ENCODE results near the gene SCNN1A. TPM values are rescaled to one million over a fixed set of nuclear protein-coding genes. Genes with fewer than 3 reads are reported as not detected.

The SCNN1A gene
- total RNA-seq, 1 experiment from 2014 or later, result 111 TPM

GRCh38 chr12:6376079-6376869 is 911 bp upstream of the SCNN1A start:
- H3K14ac ChIP-seq (ENCODE audit: insufficient read depth, low read length), result peak overlapping the region; percentile 88
- no peak overlapping the region for H4K5ac ChIP-seq (ENCODE audit: insufficient read length, low read depth, low read length)
- H2BK20ac ChIP-seq (ENCODE audit: low read depth, low read length, poor library complexity, severe bottlenecking), result no peak overlapping the region
- peaks cover 71 to 83% of the 10 kb centered on the region in 2 experiments for H3K4me1 Mint-ChIP-seq
- H3K27ac Mint-ChIP-seq, result peak overlapping the region; percentile 99 to 100 (median 99)
- no peak overlapping the region for H3K56ac ChIP-seq (ENCODE audit: insufficient read length, low read depth, low read length)
- no peak overlapping the region for H3K23ac ChIP-seq (ENCODE audit: insufficient read length, low read depth, low read length)
- H2BK12ac ChIP-seq (ENCODE audit: insufficient read length, low read depth, low read length), result peak overlapping the region; percentile 66
- peak; percentile 58 for TF ChIP-seq CTCF (conservative IDR thresholded peaks at IDR 0.05)
- no peak overlapping the region for H3T11ph ChIP-seq (ENCODE audit: low read length)
- no peaks in the 10 kb centered on the region for H3K9me3 ChIP-seq (ENCODE audit: control insufficient read depth, low read depth, low read length)
- no peak overlapping the region for H3K4ac ChIP-seq (ENCODE audit: low read depth, low read length)
- H3K4me1 ChIP-seq (ENCODE audit: insufficient read depth, low read length), result peaks cover 16% of the 10 kb centered on the region
- H3K27ac ChIP-seq (ENCODE audit: insufficient read length, low read depth, low read length), result peak overlapping the region; percentile 48
- H3K27me3 Mint-ChIP-seq (ENCODE audit: low read depth), result no peaks in the 10 kb centered on the region; the same call in 1 of the 2 replicates
- H3K36me3 Mint-ChIP-seq (ENCODE audit: insufficient read depth in 1 of 3, low read depth in 3 of 3), result peaks cover 0 to 4% (median 3%) of the 10 kb centered on the region in 3 experiments; a peak in 5 of 7 replicates
- peak overlapping the region; percentile 87 for H4K91ac ChIP-seq (ENCODE audit: insufficient read length, low read depth, low read length)
- peak overlapping the region; percentile 79 to 89 for H3K4me3 Mint-ChIP-seq
- H3K79me2 ChIP-seq (ENCODE audit: insufficient read depth, low read length), result peaks cover 13% of the 10 kb centered on the region; the same call in 1 of the 2 replicates
- peak overlapping the region; percentile 63 for H3K18ac ChIP-seq (ENCODE audit: insufficient read length, low read depth, low read length)
- H4K20me1 ChIP-seq (ENCODE audit: control insufficient read depth, insufficient read depth, insufficient read length), result no peaks in the 10 kb centered on the region
- H2BK5ac ChIP-seq (ENCODE audit: insufficient read length, low read length), result no peak overlapping the region
- H3K79me1 ChIP-seq (ENCODE audit: insufficient read depth, low read depth, low read length, poor library complexity, severe bottlenecking), result no peaks in the 10 kb centered on the region
- H2BK15ac ChIP-seq (ENCODE audit: low read depth, low read length), result no peak overlapping the region
- peak overlapping the region; percentile 67 for H3K9ac ChIP-seq (ENCODE audit: extremely low read depth, insufficient read length, low read length)
- H3K23me2 ChIP-seq (ENCODE audit: insufficient read length, low read depth, low read length, poor library complexity, severe bottlenecking), result peaks cover 43% of the 10 kb centered on the region
- H2AFZ ChIP-seq (ENCODE audit: low read length), result no peak overlapping the region
- H2BK120ac ChIP-seq (ENCODE audit: low read depth, low read length, poor library complexity, severe bottlenecking), result no peak overlapping the region
- H3K9me3 Mint-ChIP-seq, result no peaks in the 10 kb centered on the region
- no peak overlapping the region for H4K8ac ChIP-seq (replicated peaks; ENCODE audit: insufficient read length, low read depth, low read length)
- no peaks in the 10 kb centered on the region for H3K27me3 ChIP-seq (ENCODE audit: insufficient read depth, low read length)
- peak; percentile 83 for DNase-seq
- H2AK5ac ChIP-seq (ENCODE audit: insufficient read length, low read length), result peak overlapping the region; percentile 51
- WGBS (ENCODE audit: extremely low coverage, insufficient read length, low lambda C conversion rate), result no CpG with 5 or more reads among the region's 19 CpGs
- peak overlapping the region; percentile 82 for H3K4me2 ChIP-seq (ENCODE audit: insufficient read depth, insufficient read length, low read length)

All from H9 (cell line).